DMS153 treated with DMSO at 0.1 percent for 48 hours (cell line): ENCODE data around the gene STOML2.

Experiments
- DNase-seq: peaks from one replicate; lab custom pipeline; 2025; ENCODE audit not compliant: unreplicated experiment; lab: John Stamatoyannopoulos, UW

Gene STOML2

GRCh38 chr9:35107297-35108290, 4.7 kb upstream of the STOML2 start:
- no peak for DNase-seq

- no peak for DNase-seq
Measured at GRCh38 chr9:35106343-35106730, 3.4 kb upstream of the STOML2 start.

- DNase-seq: no peak
Measured at GRCh38 chr9:35105571-35106342, 2.8 kb upstream of the STOML2 start.

GRCh38 chr9:35105126-35105525, 2.2 kb upstream of the STOML2 start:
- DNase-seq: no peak

- DNase-seq: no peak
Measured at GRCh38 chr9:35104586-35104985, 1.7 kb upstream of the STOML2 start.

- no peak for DNase-seq
Measured at GRCh38 chr9:35103660-35104191, 795 bp upstream of the STOML2 start.

GRCh38 chr9:35102465-35102768, 514 bp downstream of the STOML2 start:
- DNase-seq: no peak

- DNase-seq: no peak
Measured at GRCh38 chr9:35097573-35097972, 5.4 kb downstream of the STOML2 start.

- DNase-seq: peak; percentile 82
Measured at GRCh38 chr9:35096035-35096849, 6.7 kb downstream of the STOML2 start, which contains the start of gene PIGO. Gene PIGO (minus strand): TSS chr9:35096591. CDS start chr9:35095565, 1,026 bp downstream.

- DNase-seq: no peak
Measured at GRCh38 chr9:35091536-35091935, 11.4 kb downstream of the STOML2 start.

- DNase-seq: no peak
Measured at GRCh38 chr9:35089434-35089833, 13.5 kb downstream of the STOML2 start.

GRCh38 chr9:35085078-35085477, 17.9 kb downstream of the STOML2 start:
- DNase-seq: no peak

- DNase-seq: peak; percentile 91
Measured at GRCh38 chr9:35079426-35080341, 23.2 kb downstream of the STOML2 start, which contains the start of gene FANCG. Gene FANCG (minus strand): TSS chr9:35079942. CDS start chr9:35079524, 418 bp downstream.

- DNase-seq: no peak
Measured at GRCh38 chr9:35079041-35079425, 23.9 kb downstream of the STOML2 start.

- no peak for DNase-seq
Measured at GRCh38 chr9:35078066-35078465, 24.9 kb downstream of the STOML2 start.

GRCh38 chr9:35076848-35077247, 26.1 kb downstream of the STOML2 start:
- DNase-seq: no peak

- DNase-seq: no peak
Measured at GRCh38 chr9:35075358-35075757, 27.6 kb downstream of the STOML2 start.

GRCh38 chr9:35074791-35075190, 28.1 kb downstream of the STOML2 start:
- DNase-seq: no peak

- no peak for DNase-seq
Measured at GRCh38 chr9:35074141-35074540, 28.8 kb downstream of the STOML2 start.

- DNase-seq: no peak
Measured at GRCh38 chr9:35073279-35073612, 29.7 kb downstream of the STOML2 start.
